Endodermal cell (in vitro differentiated cells): Measurements from ENCODE around the gene UBR1. TPM values are rescaled to one million over a fixed set of nuclear protein-coding genes. Genes with fewer than 3 reads are reported as not detected.

Experiments used
- DNase-seq: peaks from one replicate; pipeline ENCODE4 v3.0.0-alpha.2; 2017
- H3K27ac ChIP-seq: 2 replicates; pipeline ENCODE4 v1.5.1; 2013; ENCODE audit warnings: mild to moderate bottlenecking, low read depth, low read length, moderate library complexity
- H3K27me3 ChIP-seq: 2 replicates; pipeline ENCODE4 v1.6.1; 2013; ENCODE audit warnings: mild to moderate bottlenecking, low read length, moderate library complexity; ENCODE audit not compliant: insufficient read depth, control insufficient read depth, poor library complexity, severe bottlenecking
- H3K36me3 ChIP-seq: 2 replicates; pipeline ENCODE4 v1.7.0; 2013; ENCODE audit warnings: mild to moderate bottlenecking, low read length, moderate library complexity; ENCODE audit not compliant: control insufficient read depth, insufficient read depth
- H3K4me1 ChIP-seq: one replicate; pipeline ENCODE4 v1.7.0; 2013; ENCODE audit warnings: low read length; ENCODE audit not compliant: control insufficient read depth, insufficient read depth
- H3K4me3 ChIP-seq: 2 replicates; pipeline ENCODE4 v1.5.1; 2013; ENCODE audit warnings: mild to moderate bottlenecking, low read length, moderate library complexity
- H3K9ac ChIP-seq: 2 replicates; pipeline ENCODE4 v1.6.1; 2013; ENCODE audit warnings: mild to moderate bottlenecking, low read length, moderate library complexity; ENCODE audit not compliant: poor library complexity, severe bottlenecking; ENCODE audit errors: extremely low read depth
- H3K9me3 ChIP-seq: 2 replicates; pipeline ENCODE4 v1.6.1; 2013; ENCODE audit warnings: mild to moderate bottlenecking, low read length, moderate library complexity; ENCODE audit not compliant: control insufficient read depth
- H3K27ac Mint-ChIP-seq: 2 replicates; pipeline ENCODE4 v1.8.0; 2020; ENCODE audit warnings: mixed read lengths
- H3K27me3 Mint-ChIP-seq: 2 replicates; pipeline ENCODE4 v1.8.0; 2021; ENCODE audit warnings: mild to moderate bottlenecking, mixed read lengths; ENCODE audit not compliant: insufficient read depth
- H3K36me3 Mint-ChIP-seq: 2 replicates; pipeline ENCODE4 v1.8.0; 2020; ENCODE audit warnings: low read depth, mixed read lengths
- H3K4me1 Mint-ChIP-seq: 2 replicates; pipeline ENCODE4 v1.8.0; 2020; ENCODE audit warnings: mixed read lengths
- H3K4me3 Mint-ChIP-seq: 2 replicates; pipeline ENCODE4 v1.8.0; 2020; ENCODE audit warnings: mild to moderate bottlenecking, moderate library complexity, mixed read lengths
- H3K9me3 Mint-ChIP-seq: 2 replicates; pipeline ENCODE4 v1.8.0; 2020; ENCODE audit warnings: mild to moderate bottlenecking, mixed read lengths
- CTCF ChIP-seq: fragments of 200-600 bp; sonication (generic); conservative IDR thresholded peaks from 2 replicates; pipeline ENCODE4 v1.5.0; 2021; ENCODE audit warnings: antibody characterized with exemption, mild to moderate bottlenecking
- WGBS, 2 experiments: methylation state at CpG; one replicate each; pipeline versions ENCODE4 v1.1.5 to v1.1.7; 2013; ENCODE audit warnings: missing lambda C conversion rate in 2 of 2, mixed read lengths in 1 of 2; ENCODE audit not compliant: insufficient coverage in 1 of 2, insufficient read length in 1 of 2; 5-methylcytosine and 5-hydroxymethylcytosine counted together
- total RNA-seq, 2 donors: library from RNA; stranded (reverse); fragmentation: NEBNext Ultra II Directional in 1 of 2; extraction: Animal tissue kit (Norgen Biotek cat#: 25700) in 1 of 2; gene quantifications; 2 replicates in 1 of 2; 3 replicates in 1 of 2; pipeline ENCODE4 v1.2.1, GENCODE V29; 2021

Gene UBR1
- total RNA-seq, 2 donors from 2014 or later, result 30.3 to 30.9 TPM

DNA sequence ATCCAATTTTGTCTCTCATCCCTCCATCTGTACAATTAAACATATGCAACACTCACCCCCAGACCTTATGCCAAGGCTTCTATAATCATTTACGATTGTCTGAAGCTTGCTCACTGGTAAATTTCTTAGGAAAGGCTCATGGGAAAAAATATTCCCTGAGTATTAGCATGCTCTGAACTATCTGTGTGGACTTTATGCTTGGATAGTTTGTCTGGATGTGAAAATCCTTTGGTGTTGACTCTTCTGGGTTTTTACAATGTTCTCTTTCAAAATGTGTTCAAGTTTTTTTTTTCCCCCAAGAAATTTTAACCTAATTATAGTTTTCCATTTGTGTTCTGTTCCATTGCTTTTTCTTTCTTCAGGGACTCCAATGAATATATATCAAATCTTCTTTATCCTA lies 165.3 kb downstream of the UBR1 start:
- no peaks in the 10 kb centered on the region for H3K9me3 ChIP-seq
- no peak overlapping the region for H3K4me3 ChIP-seq
- peaks cover 22% of the 10 kb centered on the region for H3K36me3 Mint-ChIP-seq
- no peak for DNase-seq
- H3K9ac ChIP-seq, result no peak overlapping the region
- H3K27ac Mint-ChIP-seq, result no peak overlapping the region
- no peaks in the 10 kb centered on the region for H3K27me3 ChIP-seq
- no peaks in the 10 kb centered on the region for H3K4me1 ChIP-seq
- H3K4me3 Mint-ChIP-seq, result no peak overlapping the region
- 100% methylated on average over 1 of the region's 1 CpG; no CpG with 5 or more reads in 1 of the 2 experiments for WGBS, 2 experiments
- no peaks in the 10 kb centered on the region for H3K4me1 Mint-ChIP-seq
- peaks cover 27% of the 10 kb centered on the region for H3K36me3 ChIP-seq
- H3K27ac ChIP-seq, result no peak overlapping the region
- H3K27me3 Mint-ChIP-seq, result no peaks in the 10 kb centered on the region
- H3K9me3 Mint-ChIP-seq, result no peaks in the 10 kb centered on the region
- no peak for TF ChIP-seq CTCF

GRCh38 chr15:42939841-42940240 lies 166.0 kb downstream of the UBR1 start:
- Mint-ChIP-seq H3K36me3 (peaks cover 16% of the 10 kb centered on the region), H3K27ac (no peak overlapping the region)
- no peak for DNase-seq

GRCh38 chr15:42937143-42937542 lies 168.7 kb downstream of the UBR1 start:
- Mint-ChIP-seq H3K4me1 (no peaks in the 10 kb centered on the region), H3K27ac (no peak overlapping the region), H3K27me3 (no peaks in the 10 kb centered on the region), H3K9me3 (no peaks in the 10 kb centered on the region), H3K4me3 (no peak overlapping the region), H3K36me3 (peaks cover 2% of the 10 kb centered on the region)
- H3K4me1 ChIP-seq, result no peaks in the 10 kb centered on the region
- no peak for DNase-seq
- no peaks in the 10 kb centered on the region for H3K9me3 ChIP-seq
- no peak for TF ChIP-seq CTCF
- H3K27me3 ChIP-seq, result no peaks in the 10 kb centered on the region
- H3K27ac ChIP-seq, result no peak overlapping the region
- H3K9ac ChIP-seq, result no peak overlapping the region
- H3K4me3 ChIP-seq, result no peak overlapping the region
- no peaks in the 10 kb centered on the region for H3K36me3 ChIP-seq

More at GRCh38 chr15:42939841-42940240, 166.0 kb downstream of the UBR1 start:
- TF ChIP-seq CTCF, result no peak
- Histone ChIP-seq H3K27me3 (no peaks in the 10 kb centered on the region), H3K9ac (no peak overlapping the region), H3K4me1 (no peaks in the 10 kb centered on the region), H3K27ac (no peak overlapping the region), H3K9me3 (no peaks in the 10 kb centered on the region), H3K36me3 (peaks cover 20% of the 10 kb centered on the region), H3K4me3 (no peak overlapping the region)
- no peaks in the 10 kb centered on the region for H3K4me1 Mint-ChIP-seq
- no peak overlapping the region for H3K4me3 Mint-ChIP-seq
- 92 to 99% methylated on average over 7 to 8 of the region's 8 CpGs for WGBS, 2 experiments
- H3K9me3 Mint-ChIP-seq, result no peaks in the 10 kb centered on the region
- H3K27me3 Mint-ChIP-seq, result no peaks in the 10 kb centered on the region
